ENCODE measurements around the gene VPS13A.
"Not testable (repeated sequence)": the region's sequence is repeated elsewhere in the genome, so short reads cannot be mapped to it uniquely, and the experiment has no call there.

Gene VPS13A

GRCh38 chr9:77188242-77188641, 10.9 kb downstream of the VPS13A start:
- DNase-seq: no peak

GRCh38 chr9:77194423-77194822, 17.1 kb downstream of the VPS13A start:
- DNase-seq: no peak

- DNase-seq: no peak
Observed at GRCh38 chr9:77210116-77210515, 32.8 kb downstream of the VPS13A start.

GRCh38 chr9:77211561-77211960, 34.2 kb downstream of the VPS13A start:
- DNase-seq: no peak

GRCh38 chr9:77212801-77213200, 35.5 kb downstream of the VPS13A start:
- DNase-seq: no peak

GRCh38 chr9:77215874-77216273, 38.5 kb downstream of the VPS13A start:
- DNase-seq: no peak

- DNase-seq: no peak
Observed at GRCh38 chr9:77218612-77219011, 41.3 kb downstream of the VPS13A start.

GRCh38 chr9:77221431-77221830, 44.1 kb downstream of the VPS13A start:
- DNase-seq: no peak

GRCh38 chr9:77224746-77225312, 47.5 kb downstream of the VPS13A start:
- DNase-seq: no peak

- no peak for DNase-seq
Observed at GRCh38 chr9:77236693-77237092, 59.4 kb downstream of the VPS13A start.

GRCh38 chr9:77237896-77238295, 60.6 kb downstream of the VPS13A start:
- DNase-seq: no peak

- DNase-seq: no peak
Observed at GRCh38 chr9:77251050-77251449, 73.7 kb downstream of the VPS13A start.

GRCh38 chr9:77257275-77257674, 79.9 kb downstream of the VPS13A start:
- no peak for DNase-seq

GRCh38 chr9:77261605-77262004, 84.3 kb downstream of the VPS13A start:
- DNase-seq: no peak

- not testable (repeated sequence) for DNase-seq
Observed at GRCh38 chr9:77267762-77268161, 90.4 kb downstream of the VPS13A start.

GRCh38 chr9:77271023-77271690, 93.8 kb downstream of the VPS13A start:
- DNase-seq: no peak

- DNase-seq: no peak
Observed at GRCh38 chr9:77276799-77277198, 99.5 kb downstream of the VPS13A start.

- no peak for DNase-seq
Observed at GRCh38 chr9:77277719-77278118, 100.4 kb downstream of the VPS13A start.

GRCh38 chr9:77283991-77284390, 106.7 kb downstream of the VPS13A start:
- DNase-seq: no peak

GRCh38 chr9:77284616-77285015, 107.3 kb downstream of the VPS13A start:
- DNase-seq: no peak

GRCh38 chr9:77290373-77290772, 113.0 kb downstream of the VPS13A start:
- no peak for DNase-seq

GRCh38 chr9:77291714-77292113, 114.4 kb downstream of the VPS13A start:
- no peak for DNase-seq

GRCh38 chr9:77293949-77294348, 116.6 kb downstream of the VPS13A start:
- no peak for DNase-seq

GRCh38 chr9:77304543-77304942, 127.2 kb downstream of the VPS13A start:
- DNase-seq: no peak
